PFSK-1 (cell line): ENCODE measurements around the gene PTPRO.

Experiments
- POLR2AphosphoS5 ChIP-seq: IDR thresholded peaks from 2 replicates; pipeline ENCODE4 v1.6.1; 2012; ENCODE audit warnings: low read depth, mild to moderate bottlenecking, control low read depth, low read length, moderate library complexity
- SIN3A ChIP-seq: IDR thresholded peaks from 2 replicates; pipeline ENCODE4 v1.6.1; 2012; ENCODE audit warnings: mild to moderate bottlenecking, low read length, moderate library complexity, borderline replicate concordance; ENCODE audit not compliant: insufficient read depth
- TF ChIP-seq, protein P1 (sequence below), 2 experiments: IDR thresholded peaks; 2 replicates each; pipeline versions ENCODE4 v1.6.1 to v1.8.0; 2011 to 2012; ENCODE audit warnings: low read depth in 2 of 2, low read length in 2 of 2, control low read depth in 1 of 2, inconsistent platforms in 1 of 2, mild to moderate bottlenecking in 1 of 2, moderate library complexity in 1 of 2; ENCODE audit not compliant: insufficient read depth in 1 of 2

DNA sequence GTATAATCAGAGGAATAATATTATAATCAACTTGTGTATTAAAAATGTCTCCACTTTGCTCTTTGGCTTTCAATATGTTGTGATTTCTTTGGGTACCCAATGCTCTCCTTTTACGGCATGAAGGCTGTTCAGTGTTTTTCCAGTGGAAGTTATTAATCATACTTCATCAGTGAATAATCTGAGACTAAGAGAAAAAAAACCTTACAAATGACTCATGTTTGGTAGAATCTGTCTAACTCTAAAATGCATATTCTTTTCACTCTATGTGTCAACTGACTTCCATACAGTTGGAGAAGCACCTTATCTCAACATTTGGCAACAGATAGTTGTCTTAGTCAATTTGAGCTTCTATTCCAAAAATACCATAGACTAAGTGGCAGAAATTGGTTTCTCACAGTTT is 82.2 kb downstream of the PTPRO start:
- no peak for TF ChIP-seq POLR2AphosphoS5
- TF ChIP-seq, protein P1, sequence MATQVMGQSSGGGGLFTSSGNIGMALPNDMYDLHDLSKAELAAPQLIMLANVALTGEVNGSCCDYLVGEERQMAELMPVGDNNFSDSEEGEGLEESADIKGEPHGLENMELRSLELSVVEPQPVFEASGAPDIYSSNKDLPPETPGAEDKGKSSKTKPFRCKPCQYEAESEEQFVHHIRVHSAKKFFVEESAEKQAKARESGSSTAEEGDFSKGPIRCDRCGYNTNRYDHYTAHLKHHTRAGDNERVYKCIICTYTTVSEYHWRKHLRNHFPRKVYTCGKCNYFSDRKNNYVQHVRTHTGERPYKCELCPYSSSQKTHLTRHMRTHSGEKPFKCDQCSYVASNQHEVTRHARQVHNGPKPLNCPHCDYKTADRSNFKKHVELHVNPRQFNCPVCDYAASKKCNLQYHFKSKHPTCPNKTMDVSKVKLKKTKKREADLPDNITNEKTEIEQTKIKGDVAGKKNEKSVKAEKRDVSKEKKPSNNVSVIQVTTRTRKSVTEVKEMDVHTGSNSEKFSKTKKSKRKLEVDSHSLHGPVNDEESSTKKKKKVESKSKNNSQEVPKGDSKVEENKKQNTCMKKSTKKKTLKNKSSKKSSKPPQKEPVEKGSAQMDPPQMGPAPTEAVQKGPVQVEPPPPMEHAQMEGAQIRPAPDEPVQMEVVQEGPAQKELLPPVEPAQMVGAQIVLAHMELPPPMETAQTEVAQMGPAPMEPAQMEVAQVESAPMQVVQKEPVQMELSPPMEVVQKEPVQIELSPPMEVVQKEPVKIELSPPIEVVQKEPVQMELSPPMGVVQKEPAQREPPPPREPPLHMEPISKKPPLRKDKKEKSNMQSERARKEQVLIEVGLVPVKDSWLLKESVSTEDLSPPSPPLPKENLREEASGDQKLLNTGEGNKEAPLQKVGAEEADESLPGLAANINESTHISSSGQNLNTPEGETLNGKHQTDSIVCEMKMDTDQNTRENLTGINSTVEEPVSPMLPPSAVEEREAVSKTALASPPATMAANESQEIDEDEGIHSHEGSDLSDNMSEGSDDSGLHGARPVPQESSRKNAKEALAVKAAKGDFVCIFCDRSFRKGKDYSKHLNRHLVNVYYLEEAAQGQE (IDR thresholded peaks at IDR 0.05; ENCODE audit: insufficient read depth in 1 of 2, low read depth in 2 of 2, low read length in 2 of 2): no peak
- no peak for TF ChIP-seq SIN3A
